GM12891 (cell line): ENCODE measurements around the gene PLXNC1.

Source experiments
- POLR2A ChIP-seq: IDR thresholded peaks from 2 replicates; pipeline ENCODE4 v1.6.1; 2011; ENCODE audit warnings: low read depth, low read length, control low read depth
- POLR2AphosphoS5 ChIP-seq: IDR thresholded peaks from 2 replicates; pipeline ENCODE4 v1.6.1; 2011; ENCODE audit warnings: low read depth, low read length, control low read depth

DNA sequence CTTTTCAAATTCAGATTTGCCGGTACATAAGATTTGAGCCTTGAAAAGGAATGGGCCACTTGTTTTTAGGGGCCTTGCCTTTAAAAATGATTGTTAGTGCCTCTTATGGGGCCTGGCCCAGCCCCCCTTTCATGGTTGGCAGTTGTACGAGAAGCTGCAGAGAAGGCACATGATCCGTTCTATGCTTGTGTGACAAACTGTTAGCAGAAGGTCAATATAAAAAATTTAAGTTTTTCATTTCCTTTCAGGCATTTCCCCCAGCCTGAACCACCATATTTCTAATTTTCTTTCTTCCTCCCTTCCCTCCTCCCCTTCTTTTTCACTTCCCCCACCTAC is 119.1 kb downstream of the PLXNC1 start:
- no peak for TF ChIP-seq POLR2A
- no peak for TF ChIP-seq POLR2AphosphoS5
